Liver (tissue), 9 donors: ENCODE measurements around the gene SNX15. TPM values are rescaled to one million over a fixed set of nuclear protein-coding genes. Genes with fewer than 3 reads are reported as not detected.

Source experiments
- DNase-seq: peaks from one replicate; pipeline ENCODE4 v3.0.0-alpha.2; 2017; ENCODE audit warnings: low spot score
- H3K27ac ChIP-seq, 2 donors: one replicate each; pipeline ENCODE4 v1.7.0; 2013; ENCODE audit warnings: inconsistent platforms in 2 of 2, low read length in 2 of 2, control low read depth in 1 of 2, low read depth in 1 of 2, mild to moderate bottlenecking in 1 of 2
- H3K27me3 ChIP-seq, 4 donors: one replicate each; pipeline versions ENCODE4 v1.6.1 to v1.7.0; 2013; ENCODE audit warnings: low read length in 3 of 4, inconsistent platforms in 1 of 4, mild to moderate bottlenecking in 1 of 4, moderate library complexity in 1 of 4; ENCODE audit not compliant: control insufficient read depth in 4 of 4, insufficient read depth in 4 of 4
- H3K36me3 ChIP-seq, 4 donors: one replicate each; pipeline versions ENCODE4 v1.6.1 to v1.7.0; 2013; ENCODE audit warnings: low read length in 3 of 4, mild to moderate bottlenecking in 3 of 4, low read depth in 1 of 4, moderate library complexity in 1 of 4; ENCODE audit not compliant: control insufficient read depth in 4 of 4, insufficient read depth in 3 of 4
- H3K4me1 ChIP-seq, 4 donors: one replicate each; pipeline versions ENCODE4 v1.6.1 to v1.7.0; 2013; ENCODE audit warnings: low read length in 3 of 4, mild to moderate bottlenecking in 3 of 4, moderate library complexity in 1 of 4; ENCODE audit not compliant: control insufficient read depth in 4 of 4, insufficient read depth in 4 of 4
- H3K4me3 ChIP-seq, 3 donors: one replicate each; pipeline versions ENCODE4 v1.6.1 to v1.7.0; 2013; ENCODE audit warnings: low read length in 3 of 3, control low read depth in 1 of 3, low read depth in 1 of 3, mild to moderate bottlenecking in 1 of 3
- H3K9ac ChIP-seq, 2 donors: one replicate each; pipeline ENCODE4 v1.7.0; 2013; ENCODE audit warnings: low read length in 2 of 2, mild to moderate bottlenecking in 2 of 2, moderate library complexity in 2 of 2, control low read depth in 1 of 2, low read depth in 1 of 2
- H3K9me3 ChIP-seq, 4 donors: one replicate each; pipeline versions ENCODE4 v1.6.1 to v1.7.0; 2013; ENCODE audit warnings: low read length in 3 of 4; ENCODE audit not compliant: control insufficient read depth in 4 of 4
- ATF3 ChIP-seq: IDR thresholded peaks from 2 replicates; pipeline ENCODE4 v1.6.1; 2016; ENCODE audit warnings: antibody characterized with exemption
- CTCF ChIP-seq: fragments of 150-350 bp; IDR thresholded peaks from 2 replicates; pipeline ENCODE4 v1.5.1; 2017; ENCODE audit warnings: improper control_type of control experiment, low read depth, low read length; ENCODE audit not compliant: missing input control
- EGR1 ChIP-seq, 2 donors: IDR thresholded peaks; 2 replicates each; pipeline ENCODE4 v1.6.1; 2016 to 2018; ENCODE audit warnings: antibody characterized with exemption in 2 of 2, low read depth in 2 of 2
- FOXA1 ChIP-seq: IDR thresholded peaks from 2 replicates; pipeline ENCODE4 v1.6.1; 2016; ENCODE audit warnings: antibody characterized with exemption
- FOXA2 ChIP-seq: IDR thresholded peaks from 2 replicates; pipeline ENCODE4 v1.6.1; 2016; ENCODE audit warnings: antibody characterized with exemption
- GABPA ChIP-seq, 2 donors: IDR thresholded peaks in 1 of 2; conservative IDR thresholded peaks in 1 of 2; 2 replicates each; pipeline ENCODE4 v1.6.1; 2016; ENCODE audit warnings: antibody characterized with exemption in 2 of 2, mild to moderate bottlenecking in 1 of 2, moderate library complexity in 1 of 2
- HNF4A ChIP-seq, 2 donors: conservative IDR thresholded peaks; 2 replicates each; pipeline ENCODE4 v1.6.1; 2016; ENCODE audit warnings: antibody characterized with exemption in 2 of 2, mild to moderate bottlenecking in 2 of 2
- HNF4G ChIP-seq: IDR thresholded peaks from 2 replicates; pipeline ENCODE4 v1.6.1; 2016; ENCODE audit warnings: antibody characterized with exemption
- JUND ChIP-seq, 2 donors: IDR thresholded peaks; 2 replicates each; pipeline ENCODE4 v1.6.1; 2016; ENCODE audit warnings: antibody characterized with exemption in 2 of 2
- MAX ChIP-seq: IDR thresholded peaks from 2 replicates; pipeline ENCODE4 v1.6.1; 2016; ENCODE audit warnings: antibody characterized with exemption
- NR2F2 ChIP-seq: IDR thresholded peaks from 2 replicates; pipeline ENCODE4 v1.6.1; 2016; ENCODE audit warnings: antibody characterized with exemption
- RAD21 ChIP-seq, 2 donors: IDR thresholded peaks; 2 replicates each; pipeline ENCODE4 v1.6.1; 2016; ENCODE audit warnings: antibody characterized with exemption in 2 of 2, mild to moderate bottlenecking in 2 of 2
- RXRA ChIP-seq, 2 donors: IDR thresholded peaks; 2 replicates each; pipeline ENCODE4 v1.6.1; 2017 to 2018; ENCODE audit warnings: antibody characterized with exemption in 2 of 2, mild to moderate bottlenecking in 1 of 2
- SP1 ChIP-seq: IDR thresholded peaks from 2 replicates; pipeline ENCODE4 v1.6.1; 2018; ENCODE audit warnings: antibody characterized with exemption, mild to moderate bottlenecking
- TAF1 ChIP-seq: conservative IDR thresholded peaks from 2 replicates; pipeline ENCODE4 v1.6.1; 2016; ENCODE audit warnings: antibody characterized with exemption, mild to moderate bottlenecking
- YY1 ChIP-seq: IDR thresholded peaks from 2 replicates; pipeline ENCODE4 v1.6.1; 2016; ENCODE audit warnings: antibody characterized with exemption, mild to moderate bottlenecking
- WGBS: extraction: QIAGEN DNeasy Blood & Tissue Kit; methylation state at CpG from one replicate; pipeline ENCODE4 v1.1.7; 2013; 5-methylcytosine and 5-hydroxymethylcytosine counted together
- polyA plus RNA-seq, 2 donors: library from polyadenylated mRNA; stranded (reverse) in 1 of 2; unstranded in 1 of 2; fragments of 200-250 nt in 1 of 2; fragments of >200 nt in 1 of 2; fragmentation: Nextera tagmentation in 1 of 2; extraction: Ambion mirVana in 1 of 2; gene quantifications; one replicate each; pipeline versions ENCODE4 v1.2.1 to v1.2.3, GENCODE V29; 2013 to 2015
- total RNA-seq, 2 donors: library from RNA; depleted of rRNA; stranded (reverse); fragments of >200 nt; gene quantifications; one replicate each; pipeline ENCODE4 v1.2.3, GENCODE V29; 2014
- TF ChIP-seq, protein P1 (sequence below): IDR thresholded peaks from 2 replicates; pipeline ENCODE4 v1.6.1; 2016; ENCODE audit warnings: antibody characterized with exemption, mild to moderate bottlenecking
- TF ChIP-seq, protein P2 (sequence below): IDR thresholded peaks from 2 replicates; pipeline ENCODE4 v1.6.1; 2016; ENCODE audit warnings: antibody characterized with exemption
- donor health status: healthy.
- donor health status: healthy.
- donor health status: healthy.
- donor health status: healthy.
- donor health status: healthy.

Gene SNX15
- total and polyA plus RNA-seq, 4 donors: 4.5 to 7.2 (median 5.7) TPM

- DNase-seq: no peak
- 83% methylated on average over 4 of the region's 4 CpGs for whole genome bisulfite sequencing
- no peaks in the 10 kb centered on the region for H3K27me3 ChIP-seq
- TF ChIP-seq HNF4A (conservative IDR thresholded peaks at IDR 0.05) (no peak), JUND (IDR thresholded peaks at IDR 0.05) (no peak), YY1 (no peak), MAX (no peak), FOXA1 (no peak), ATF3 (no peak), SP1 (no peak), RXRA (IDR thresholded peaks at IDR 0.05) (no peak), HNF4G (no peak), NR2F2 (no peak), RAD21 (IDR thresholded peaks at IDR 0.05) (no peak), GABPA (IDR thresholded peaks at IDR 0.05 in 1 of 2, conservative IDR thresholded peaks at IDR 0.05 in 1 of 2) (no peak), TAF1 (no peak), FOXA2 (no peak), EGR1 (IDR thresholded peaks at IDR 0.05; ENCODE audit: low read depth in 2 of 2) (no peak), CTCF (no peak)
- TF ChIP-seq, protein P1, sequence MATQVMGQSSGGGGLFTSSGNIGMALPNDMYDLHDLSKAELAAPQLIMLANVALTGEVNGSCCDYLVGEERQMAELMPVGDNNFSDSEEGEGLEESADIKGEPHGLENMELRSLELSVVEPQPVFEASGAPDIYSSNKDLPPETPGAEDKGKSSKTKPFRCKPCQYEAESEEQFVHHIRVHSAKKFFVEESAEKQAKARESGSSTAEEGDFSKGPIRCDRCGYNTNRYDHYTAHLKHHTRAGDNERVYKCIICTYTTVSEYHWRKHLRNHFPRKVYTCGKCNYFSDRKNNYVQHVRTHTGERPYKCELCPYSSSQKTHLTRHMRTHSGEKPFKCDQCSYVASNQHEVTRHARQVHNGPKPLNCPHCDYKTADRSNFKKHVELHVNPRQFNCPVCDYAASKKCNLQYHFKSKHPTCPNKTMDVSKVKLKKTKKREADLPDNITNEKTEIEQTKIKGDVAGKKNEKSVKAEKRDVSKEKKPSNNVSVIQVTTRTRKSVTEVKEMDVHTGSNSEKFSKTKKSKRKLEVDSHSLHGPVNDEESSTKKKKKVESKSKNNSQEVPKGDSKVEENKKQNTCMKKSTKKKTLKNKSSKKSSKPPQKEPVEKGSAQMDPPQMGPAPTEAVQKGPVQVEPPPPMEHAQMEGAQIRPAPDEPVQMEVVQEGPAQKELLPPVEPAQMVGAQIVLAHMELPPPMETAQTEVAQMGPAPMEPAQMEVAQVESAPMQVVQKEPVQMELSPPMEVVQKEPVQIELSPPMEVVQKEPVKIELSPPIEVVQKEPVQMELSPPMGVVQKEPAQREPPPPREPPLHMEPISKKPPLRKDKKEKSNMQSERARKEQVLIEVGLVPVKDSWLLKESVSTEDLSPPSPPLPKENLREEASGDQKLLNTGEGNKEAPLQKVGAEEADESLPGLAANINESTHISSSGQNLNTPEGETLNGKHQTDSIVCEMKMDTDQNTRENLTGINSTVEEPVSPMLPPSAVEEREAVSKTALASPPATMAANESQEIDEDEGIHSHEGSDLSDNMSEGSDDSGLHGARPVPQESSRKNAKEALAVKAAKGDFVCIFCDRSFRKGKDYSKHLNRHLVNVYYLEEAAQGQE: no peak
- TF ChIP-seq, protein P2, sequence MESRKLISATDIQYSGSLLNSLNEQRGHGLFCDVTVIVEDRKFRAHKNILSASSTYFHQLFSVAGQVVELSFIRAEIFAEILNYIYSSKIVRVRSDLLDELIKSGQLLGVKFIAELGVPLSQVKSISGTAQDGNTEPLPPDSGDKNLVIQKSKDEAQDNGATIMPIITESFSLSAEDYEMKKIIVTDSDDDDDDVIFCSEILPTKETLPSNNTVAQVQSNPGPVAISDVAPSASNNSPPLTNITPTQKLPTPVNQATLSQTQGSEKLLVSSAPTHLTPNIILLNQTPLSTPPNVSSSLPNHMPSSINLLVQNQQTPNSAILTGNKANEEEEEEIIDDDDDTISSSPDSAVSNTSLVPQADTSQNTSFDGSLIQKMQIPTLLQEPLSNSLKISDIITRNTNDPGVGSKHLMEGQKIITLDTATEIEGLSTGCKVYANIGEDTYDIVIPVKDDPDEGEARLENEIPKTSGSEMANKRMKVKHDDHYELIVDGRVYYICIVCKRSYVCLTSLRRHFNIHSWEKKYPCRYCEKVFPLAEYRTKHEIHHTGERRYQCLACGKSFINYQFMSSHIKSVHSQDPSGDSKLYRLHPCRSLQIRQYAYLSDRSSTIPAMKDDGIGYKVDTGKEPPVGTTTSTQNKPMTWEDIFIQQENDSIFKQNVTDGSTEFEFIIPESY: no peak
- H3K9me3 ChIP-seq: no peaks in the 10 kb centered on the region
- H3K36me3 ChIP-seq: no peaks in the 10 kb centered on the region
- no peaks in the 10 kb centered on the region for H3K4me1 ChIP-seq
- no peak overlapping the region for H3K9ac ChIP-seq
- H3K4me3 ChIP-seq: no peak overlapping the region
- H3K27ac ChIP-seq: no peak overlapping the region
Observed at GRCh38 chr11:65071907-65072630, 44.8 kb downstream of the SNX15 start.
